Measurements from ENCODE around the gene ELMO2. TPM values are rescaled to one million over a fixed set of nuclear protein-coding genes. Genes with fewer than 3 reads are reported as not detected.

The ELMO2 gene
- total RNA-seq, 3 donors from 2014 or later (not counting 1 experiment from before 2014, with no cell fraction given): 108 to 156 (median 142) TPM

GRCh38 chr20:46378412-46379009 is 27.9 kb downstream of the ELMO2 start:
- Histone ChIP-seq H3K36me3 (ENCODE audit: control insufficient read depth, insufficient read depth, low read length) (peaks cover 96% of the 10 kb centered on the region), H3K4me3 (ENCODE audit: low read length) (no peak overlapping the region), H3K27ac (ENCODE audit: low read length) (no peak overlapping the region), H3K27me3 (ENCODE audit: control insufficient read depth, insufficient read depth, low read length) (no peaks in the 10 kb centered on the region), H3K9me3 (ENCODE audit: control insufficient read depth, insufficient read depth, low read length) (no peaks in the 10 kb centered on the region), H3K4me1 (ENCODE audit: control insufficient read depth, insufficient read depth, low read length) (no peaks in the 10 kb centered on the region)
- TF ChIP-seq, protein P1, sequence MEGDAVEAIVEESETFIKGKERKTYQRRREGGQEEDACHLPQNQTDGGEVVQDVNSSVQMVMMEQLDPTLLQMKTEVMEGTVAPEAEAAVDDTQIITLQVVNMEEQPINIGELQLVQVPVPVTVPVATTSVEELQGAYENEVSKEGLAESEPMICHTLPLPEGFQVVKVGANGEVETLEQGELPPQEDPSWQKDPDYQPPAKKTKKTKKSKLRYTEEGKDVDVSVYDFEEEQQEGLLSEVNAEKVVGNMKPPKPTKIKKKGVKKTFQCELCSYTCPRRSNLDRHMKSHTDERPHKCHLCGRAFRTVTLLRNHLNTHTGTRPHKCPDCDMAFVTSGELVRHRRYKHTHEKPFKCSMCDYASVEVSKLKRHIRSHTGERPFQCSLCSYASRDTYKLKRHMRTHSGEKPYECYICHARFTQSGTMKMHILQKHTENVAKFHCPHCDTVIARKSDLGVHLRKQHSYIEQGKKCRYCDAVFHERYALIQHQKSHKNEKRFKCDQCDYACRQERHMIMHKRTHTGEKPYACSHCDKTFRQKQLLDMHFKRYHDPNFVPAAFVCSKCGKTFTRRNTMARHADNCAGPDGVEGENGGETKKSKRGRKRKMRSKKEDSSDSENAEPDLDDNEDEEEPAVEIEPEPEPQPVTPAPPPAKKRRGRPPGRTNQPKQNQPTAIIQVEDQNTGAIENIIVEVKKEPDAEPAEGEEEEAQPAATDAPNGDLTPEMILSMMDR (IDR thresholded peaks at IDR 0.05): no peak
- Mint-ChIP-seq H3K36me3 (peaks cover 43% of the 10 kb centered on the region), H3K9me3 (no peaks in the 10 kb centered on the region), H3K4me1 (peaks cover 6 to 19% of the 10 kb centered on the region in 2 donors), H3K4me3 (no peak overlapping the region), H3K27ac (peak overlapping the region; percentile 9 to 16), H3K27me3 (ENCODE audit: low read depth in 2 of 2) (no peaks in the 10 kb centered on the region)
- WGBS (ENCODE audit: insufficient coverage): 91% methylated on average over 2 of the region's 2 CpGs
- no peak for ATAC-seq
- intact Hi-C loops (cut with micrococcal nuclease): no loop called here
- DNase-seq: no peak

DNA sequence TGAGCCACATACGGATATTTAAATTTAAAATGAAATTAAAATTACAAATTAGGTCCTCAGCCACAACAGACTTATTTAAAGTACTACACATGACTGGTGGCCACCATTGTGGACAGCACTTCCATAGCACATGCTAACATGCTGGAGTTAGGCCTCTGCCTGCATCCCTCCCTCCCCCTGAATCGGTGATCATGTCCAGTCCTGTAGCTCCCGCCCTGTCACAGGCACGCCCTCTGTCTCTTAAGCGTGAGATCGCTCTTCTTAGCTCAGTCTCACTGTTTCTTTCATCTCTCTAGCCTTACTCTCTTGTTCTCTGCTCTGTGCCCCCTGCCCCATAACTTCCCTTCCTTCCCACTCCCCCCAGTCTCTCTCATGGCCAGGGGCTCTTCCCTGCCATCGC is 28.9 kb downstream of the ELMO2 start:
- Mint-ChIP-seq H3K27me3 (ENCODE audit: low read depth in 2 of 2) (no peaks in the 10 kb centered on the region), H3K9me3 (no peaks in the 10 kb centered on the region), H3K4me3 (no peak overlapping the region), H3K36me3 (peaks cover 47% of the 10 kb centered on the region), H3K27ac (peak overlapping the region; percentile 9 to 16), H3K4me1 (peaks cover 6 to 19% of the 10 kb centered on the region in 2 donors)
- TF ChIP-seq, protein P1 (IDR thresholded peaks at IDR 0.05): no peak
- Histone ChIP-seq H3K9me3 (ENCODE audit: control insufficient read depth, insufficient read depth, low read length) (no peaks in the 10 kb centered on the region), H3K4me3 (ENCODE audit: low read length) (no peak overlapping the region), H3K36me3 (ENCODE audit: control insufficient read depth, insufficient read depth, low read length) (peaks cover 96% of the 10 kb centered on the region), H3K27me3 (ENCODE audit: control insufficient read depth, insufficient read depth, low read length) (no peaks in the 10 kb centered on the region), H3K4me1 (ENCODE audit: control insufficient read depth, insufficient read depth, low read length) (no peaks in the 10 kb centered on the region), H3K27ac (ENCODE audit: low read length) (no peak overlapping the region)
- intact Hi-C loops (cut with micrococcal nuclease): no loop called here
- WGBS (ENCODE audit: insufficient coverage): 94% methylated on average over 7 of the region's 7 CpGs
- ATAC-seq (no peak), DNase-seq (no peak)

GRCh38 chr20:46376196-46376785 is 30.1 kb downstream of the ELMO2 start:
- H3K27ac ChIP-seq (ENCODE audit: low read length): no peak overlapping the region
- WGBS (ENCODE audit: insufficient coverage): 84% methylated on average over 4 of the region's 4 CpGs
- H3K27me3 ChIP-seq (ENCODE audit: control insufficient read depth, insufficient read depth, low read length): no peaks in the 10 kb centered on the region

More at GRCh38 chr20:46376196-46376785, 30.1 kb downstream of the ELMO2 start:
- Mint-ChIP-seq H3K4me1 (peaks cover 6 to 19% of the 10 kb centered on the region in 2 donors), H3K27ac (peak overlapping the region; percentile 1 to 15), H3K27me3 (ENCODE audit: low read depth in 2 of 2) (no peaks in the 10 kb centered on the region), H3K9me3 (no peaks in the 10 kb centered on the region), H3K4me3 (no peak overlapping the region), H3K36me3 (peaks cover 38% of the 10 kb centered on the region)
- intact Hi-C loops (cut with micrococcal nuclease): no loop called here
- no peaks in the 10 kb centered on the region for H3K4me1 ChIP-seq (ENCODE audit: control insufficient read depth, insufficient read depth, low read length)
- ATAC-seq: no peak
- TF ChIP-seq, protein P1 (IDR thresholded peaks at IDR 0.05): no peak
- no peak for DNase-seq
- no peaks in the 10 kb centered on the region for H3K9me3 ChIP-seq (ENCODE audit: control insufficient read depth, insufficient read depth, low read length)
- peaks cover 94% of the 10 kb centered on the region for H3K36me3 ChIP-seq (ENCODE audit: control insufficient read depth, insufficient read depth, low read length)
- H3K4me3 ChIP-seq (ENCODE audit: low read length): no peak overlapping the region

All from natural killer cell (primary cell).